Stimulated activated CD4-positive, alpha-beta T cell treated with anti-CD3 and anti-CD28 coated beads, TNF-alpha, amount 100 ng/mL, for 4 hours (primary cell): ENCODE measurements around the gene ARHGAP26.
A peak's percentile ranks its signal among the peaks of the same experiment; 100 is the strongest.

Experiments used
- DNase-seq, 3 experiments: peaks; one replicate each; pipeline ENCODE4 v3.0.0-alpha.2; 2020; ENCODE audit warnings: low read depth in 3 of 3

The ARHGAP26 gene

DNA sequence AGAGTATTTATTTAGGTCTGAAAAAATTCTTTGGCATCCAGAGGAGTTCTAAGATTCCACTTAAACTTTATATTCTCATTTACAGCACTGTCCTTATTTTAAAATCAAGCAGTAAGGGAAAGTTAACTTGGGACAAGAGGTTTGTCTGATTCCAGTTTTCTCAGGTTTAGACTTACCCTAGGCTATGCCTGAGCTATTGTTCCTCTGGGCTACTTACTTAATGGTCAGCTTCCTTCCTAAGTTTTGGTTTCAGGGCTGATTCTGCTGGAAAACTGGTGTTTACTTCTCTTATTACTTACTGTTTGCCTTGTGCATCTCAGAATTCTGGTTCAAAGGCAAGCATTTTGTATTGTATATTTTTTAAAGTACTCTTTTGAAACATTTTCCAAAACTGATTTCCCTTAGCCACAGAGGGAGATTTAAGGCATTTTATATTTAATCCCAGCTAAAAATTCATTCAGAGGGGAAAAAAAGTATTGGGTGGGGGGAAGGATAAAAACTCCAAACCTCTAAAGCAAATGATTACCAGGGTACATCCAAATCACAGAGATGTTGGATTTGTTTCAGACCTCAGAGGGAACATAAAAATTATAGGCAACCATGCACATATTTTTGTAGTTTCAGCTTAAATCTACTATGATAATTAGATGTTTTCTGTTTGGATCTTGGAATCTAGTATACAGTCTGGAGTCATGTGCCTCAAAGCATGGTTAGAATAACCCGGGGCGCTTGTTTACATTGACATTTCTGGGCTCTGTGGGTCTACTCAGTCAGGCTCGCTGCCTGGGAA lies 290.0 kb downstream of the ARHGAP26 start:
- DNase-seq: no peak

- no peak for DNase-seq
These were observed 291.2 kb downstream of the ARHGAP26 start for GRCh38 chr5:143061161-143061945.

DNA sequence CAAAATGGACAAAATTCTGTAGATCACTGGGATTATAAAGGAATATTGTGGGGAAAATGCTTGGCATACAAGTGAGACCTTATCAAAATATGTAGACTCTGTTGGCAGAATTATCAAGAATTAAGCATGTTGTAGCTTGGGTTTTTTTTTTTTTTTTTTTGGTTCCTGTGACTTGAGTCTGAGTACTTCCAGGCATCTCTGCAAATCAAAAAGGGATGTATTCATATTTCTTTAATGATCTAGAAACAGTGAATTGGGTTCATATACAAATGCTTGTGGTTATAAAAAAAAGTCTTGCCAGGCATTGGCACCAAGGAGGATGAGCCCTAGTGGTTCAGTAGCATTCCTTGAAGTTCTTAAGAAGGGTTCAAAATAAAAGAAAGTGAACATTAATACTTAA lies 292.2 kb downstream of the ARHGAP26 start:
- no peak for DNase-seq

DNA sequence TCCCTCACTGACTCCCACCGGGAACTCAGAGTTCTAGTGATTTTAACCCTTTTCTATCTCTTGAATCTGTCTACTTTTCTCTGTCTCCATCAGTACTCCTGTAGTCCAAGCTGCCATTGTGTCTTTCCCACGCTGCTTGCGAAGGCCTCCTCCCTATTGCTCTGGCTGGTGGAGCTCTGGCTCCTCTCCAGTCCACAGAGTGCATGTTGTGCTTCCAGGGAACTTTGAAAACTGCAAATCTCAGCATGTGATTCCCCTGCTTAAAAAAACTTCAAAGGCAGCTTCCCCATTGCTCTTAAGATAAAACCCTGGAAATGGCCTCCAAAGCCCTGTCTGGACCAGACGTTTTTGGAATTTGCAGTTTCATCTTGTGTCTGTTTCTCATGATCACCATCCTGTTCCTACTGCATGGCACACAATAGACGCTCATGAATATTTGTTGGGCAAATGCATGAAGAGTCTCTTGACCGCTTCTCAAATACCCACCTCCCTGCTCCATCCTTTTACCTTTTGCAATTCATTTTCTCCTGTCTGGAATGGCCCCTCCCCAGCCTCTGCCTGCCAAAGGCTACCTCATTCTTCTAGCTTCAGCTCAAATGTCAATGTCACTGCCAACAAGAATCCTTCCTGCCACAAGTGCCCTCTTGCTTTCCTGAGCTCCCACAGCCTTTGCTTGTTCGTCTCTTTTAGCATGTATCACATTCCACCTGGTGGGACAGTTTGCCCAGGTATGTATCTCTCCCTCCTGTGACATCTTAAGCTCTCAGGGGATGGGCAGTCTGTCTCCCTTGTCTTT lies 293.2 kb downstream of the ARHGAP26 start:
- no peak for DNase-seq

DNA sequence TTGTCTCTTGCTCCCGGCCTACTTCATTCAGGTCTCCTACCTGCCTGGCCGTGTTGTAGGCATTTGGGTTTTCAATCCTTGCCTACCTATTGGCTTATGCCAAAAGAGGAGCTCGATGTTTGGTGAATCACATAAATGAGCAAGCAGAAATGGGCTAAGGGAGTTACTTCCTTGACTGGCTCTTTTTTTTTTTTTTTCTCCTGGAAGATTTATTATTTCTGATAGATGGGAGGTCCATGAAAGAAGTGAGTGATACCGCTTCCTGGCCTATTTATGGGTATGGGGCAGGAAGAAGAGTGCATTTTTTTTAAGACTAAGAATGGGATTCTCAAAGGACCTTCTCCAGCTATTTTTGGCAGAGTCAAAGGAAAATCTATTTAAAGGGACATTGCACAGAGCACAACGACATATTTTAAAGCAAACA lies 294.1 kb downstream of the ARHGAP26 start:
- no peak for DNase-seq

DNA sequence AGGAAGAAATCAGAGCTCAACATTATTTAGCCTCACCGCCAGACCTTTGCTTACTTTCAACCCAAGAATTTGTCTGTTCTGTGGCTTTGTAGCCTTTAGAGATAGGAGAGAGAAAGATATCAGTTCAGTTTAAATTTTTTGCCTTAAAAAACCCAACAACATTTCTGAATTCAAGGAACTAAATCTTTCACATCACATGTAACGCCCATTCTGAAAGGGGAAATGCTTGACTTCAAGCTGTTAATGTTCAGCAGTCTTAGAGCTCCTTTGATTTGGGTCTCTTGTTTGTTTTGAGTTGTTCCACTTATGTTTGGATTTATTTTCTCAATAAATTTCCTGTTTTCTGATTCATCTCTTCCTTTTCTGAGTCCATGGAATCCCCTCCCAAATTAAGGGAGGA lies 294.5 kb downstream of the ARHGAP26 start:
- DNase-seq: no peak

GRCh38 chr5:143065185-143065965 lies 295.2 kb downstream of the ARHGAP26 start:
- DNase-seq: no peak

GRCh38 chr5:143065996-143066522 lies 295.9 kb downstream of the ARHGAP26 start:
- no peak for DNase-seq

DNA sequence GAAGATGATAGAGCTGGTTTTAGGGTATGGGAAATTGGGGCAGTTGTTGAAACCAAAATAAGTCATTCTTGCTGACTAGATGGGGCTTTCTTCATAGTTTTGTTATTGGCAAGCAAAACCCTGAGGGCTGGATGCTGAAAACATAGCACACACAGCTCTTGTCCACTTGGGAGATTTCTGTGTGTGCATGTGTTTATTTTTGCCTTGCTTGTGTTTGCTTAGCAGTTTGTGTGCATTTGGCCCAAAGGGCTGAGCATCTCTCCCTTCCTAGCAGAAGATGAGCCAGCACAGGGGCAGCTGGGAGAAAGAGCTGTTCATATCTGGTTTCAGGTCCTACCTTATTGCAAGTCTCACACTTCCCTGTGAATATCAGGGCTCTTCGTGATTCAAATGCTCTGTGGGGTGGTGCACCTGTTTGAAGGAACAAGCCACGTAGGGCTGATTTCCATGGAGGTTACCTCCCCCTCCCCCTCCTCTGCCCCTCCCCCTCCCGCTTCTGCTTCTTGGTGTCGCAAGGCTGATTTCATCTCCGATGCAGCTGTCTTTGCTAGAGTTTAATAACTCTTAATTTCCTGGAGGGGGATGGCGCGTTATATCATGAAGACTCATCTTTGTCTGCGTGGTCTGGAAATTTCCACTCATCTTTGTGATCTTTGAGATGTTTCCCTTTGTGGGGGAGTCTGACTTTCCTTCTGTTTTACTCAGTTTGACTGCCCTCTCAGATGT lies 296.5 kb downstream of the ARHGAP26 start:
- peak in 1 of 3 experiments; percentile 13 for DNase-seq

GRCh38 chr5:143068712-143069111 lies 298.5 kb downstream of the ARHGAP26 start:
- DNase-seq: no peak

GRCh38 chr5:143071927-143072326 lies 301.8 kb downstream of the ARHGAP26 start:
- no peak for DNase-seq

GRCh38 chr5:143072734-143073133 lies 302.6 kb downstream of the ARHGAP26 start:
- DNase-seq: no peak

DNA sequence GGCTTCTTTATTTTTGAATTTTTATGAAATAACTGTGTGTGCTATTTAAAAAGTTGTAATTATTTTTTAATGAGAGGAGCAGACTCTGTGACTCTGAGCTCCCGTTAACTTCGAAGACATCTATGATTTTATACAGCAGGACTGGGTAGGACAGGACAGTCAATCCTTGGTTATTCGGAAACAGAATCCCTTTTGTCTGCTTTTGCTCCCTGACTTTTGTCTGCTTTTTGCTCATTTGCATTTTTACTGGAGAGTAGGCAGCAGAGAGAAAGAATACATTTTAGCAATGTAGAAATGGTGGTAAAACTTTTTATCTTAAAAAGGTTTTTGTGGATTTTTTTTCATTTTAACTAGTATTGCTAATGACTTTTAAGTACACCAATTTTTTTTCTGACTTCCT lies 303.6 kb downstream of the ARHGAP26 start:
- DNase-seq: no peak

GRCh38 chr5:143074414-143074996 lies 304.3 kb downstream of the ARHGAP26 start:
- DNase-seq: no peak

DNA sequence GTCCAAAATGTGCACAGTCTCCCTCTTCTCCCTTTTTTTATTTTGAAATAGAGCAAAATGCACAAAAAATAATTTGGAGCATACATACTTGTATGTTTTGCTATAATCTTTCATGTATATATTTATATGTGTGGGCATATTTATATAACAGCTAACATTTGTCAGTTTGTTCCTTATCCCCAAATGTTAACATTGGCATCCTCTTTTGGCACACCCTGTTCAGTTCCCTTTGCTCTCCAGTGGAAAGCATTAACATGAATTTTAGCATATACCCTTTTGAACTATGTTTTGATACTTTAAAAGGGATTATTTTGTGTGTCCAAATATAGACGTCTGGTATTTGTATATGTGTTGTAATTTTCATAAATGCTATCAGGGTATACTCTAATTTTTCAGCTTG lies 306.2 kb downstream of the ARHGAP26 start:
- DNase-seq: no peak

GRCh38 chr5:143077453-143078103 lies 307.4 kb downstream of the ARHGAP26 start:
- no peak for DNase-seq

DNA sequence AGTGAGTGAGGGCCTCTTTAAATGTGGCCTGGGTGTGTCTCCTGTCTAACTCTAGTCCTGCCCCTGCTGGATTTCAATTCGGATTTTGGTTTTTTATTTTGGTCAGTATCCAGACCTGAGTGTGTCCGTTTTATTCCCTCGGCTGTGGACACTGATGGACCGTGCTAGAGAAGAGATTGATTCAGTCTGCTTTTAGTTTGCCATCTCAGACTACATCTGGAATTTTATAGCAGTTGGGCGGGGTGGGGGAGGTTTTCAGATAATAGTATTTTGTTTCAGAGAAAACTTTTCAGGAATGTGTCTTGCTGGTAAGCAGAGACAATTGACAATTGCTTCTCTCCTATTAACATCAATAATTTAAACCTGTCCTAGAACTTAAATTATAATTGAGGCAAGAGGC lies 308.1 kb downstream of the ARHGAP26 start:
- DNase-seq: no peak

GRCh38 chr5:143078971-143079370 lies 308.8 kb downstream of the ARHGAP26 start:
- DNase-seq: no peak

- no peak for DNase-seq
These were observed 310.2 kb downstream of the ARHGAP26 start for GRCh38 chr5:143080407-143080806.

DNA sequence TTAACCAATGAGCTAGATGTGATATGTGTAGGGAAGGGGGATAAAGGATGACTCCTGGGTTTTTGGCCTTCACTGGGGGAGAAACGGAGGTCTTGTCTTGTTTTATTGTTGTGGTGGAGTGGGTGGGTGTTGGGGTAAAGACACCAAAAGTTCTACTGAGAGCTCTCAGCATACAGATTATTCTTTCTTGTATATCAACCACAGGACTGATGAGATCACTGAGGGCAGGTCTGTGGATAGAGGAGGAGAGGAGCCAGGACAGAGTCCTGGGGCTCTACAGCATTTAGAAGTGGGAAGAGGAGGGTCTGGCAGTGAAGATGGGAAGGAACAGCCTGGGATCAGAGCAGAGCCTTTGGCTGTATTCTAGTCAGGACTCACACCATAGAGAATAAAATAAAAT lies 310.8 kb downstream of the ARHGAP26 start:
- DNase-seq: no peak
